Stomach (tissue), 4 donors: ENCODE data around the gene PDIA6.

ENCODE experiments used
- CTCF ChIP-seq, 7 experiments: fragments of 450-650 bp in 4 of 7; fragments of 200-600 bp in 3 of 7; sonication (generic) in 3 of 7; IDR thresholded peaks; one replicate each; pipeline ENCODE4 v1.5.1; 2016 to 2019; ENCODE audit warnings: antibody characterized with exemption in 7 of 7, control low read depth in 2 of 7, mild to moderate bottlenecking in 1 of 7
- POLR2A ChIP-seq, 4 donors: fragments of 450-650 bp; IDR thresholded peaks; one replicate each; pipeline ENCODE4 v1.6.1; 2016; ENCODE audit warnings: antibody characterized with exemption in 4 of 4, control low read depth in 2 of 4, mild to moderate bottlenecking in 1 of 4, moderate library complexity in 1 of 4

- TF ChIP-seq POLR2A (IDR thresholded peaks at IDR 0.05) (no peak), CTCF (IDR thresholded peaks at IDR 0.05) (no peak)
Measured at GRCh38 chr2:10806543-10806942, 6.0 kb downstream of the PDIA6 start.
